Neural progenitor cell (in vitro differentiated cells): ENCODE measurements around the gene KIAA0825.

ENCODE experiments used
- CTCF ChIP-seq: fragments of 200-600 bp; sonication (generic); IDR thresholded peaks from 2 replicates; pipeline ENCODE4 v1.5.1; 2017; ENCODE audit warnings: antibody characterized with exemption, mild to moderate bottlenecking
- EZH2 ChIP-seq: fragments of 200-600 bp; sonication (generic); IDR thresholded peaks from 2 replicates; pipeline ENCODE4 v1.6.1; 2017; ENCODE audit warnings: antibody characterized with exemption, mild to moderate bottlenecking, moderate library complexity
- EZH2phosphoT487 ChIP-seq: fragments of 200-600 bp; sonication (generic); IDR thresholded peaks from 2 replicates; pipeline ENCODE4 v1.6.1; 2017; ENCODE audit warnings: antibody characterized with exemption

DNA sequence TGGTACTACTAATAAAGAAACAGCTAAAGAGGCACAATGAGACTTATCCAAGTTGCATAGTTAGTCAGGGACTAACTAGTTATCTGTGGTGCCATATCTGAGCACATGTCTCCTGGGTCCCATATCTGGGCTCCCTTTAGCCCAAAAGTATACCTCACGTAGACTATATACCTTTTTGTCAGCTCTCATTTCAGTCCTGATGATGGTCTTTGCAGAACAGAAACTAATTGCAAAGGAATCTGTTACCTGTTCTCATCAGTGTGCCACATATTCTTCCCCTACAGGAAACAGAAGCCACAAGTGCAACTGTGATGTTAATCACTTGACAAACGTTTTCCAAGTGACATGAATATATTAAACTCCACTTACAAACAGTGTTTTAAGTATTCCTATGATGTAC lies 395.2 kb downstream of the KIAA0825 start:
- TF ChIP-seq CTCF (no peak), EZH2 (no peak), EZH2phosphoT487 (no peak)
